Measurements from ENCODE around the gene S1PR1. TPM values are rescaled to one million over a fixed set of nuclear protein-coding genes. Genes with fewer than 3 reads are reported as not detected.
"Not testable (repeated sequence)": the region's sequence is repeated elsewhere in the genome, so short reads cannot be mapped to it uniquely, and the experiment has no call there.

Gene S1PR1
- polyA plus RNA-seq, 6 donors from 2014 or later, result 102 to 159 (median 133) TPM

DNA sequence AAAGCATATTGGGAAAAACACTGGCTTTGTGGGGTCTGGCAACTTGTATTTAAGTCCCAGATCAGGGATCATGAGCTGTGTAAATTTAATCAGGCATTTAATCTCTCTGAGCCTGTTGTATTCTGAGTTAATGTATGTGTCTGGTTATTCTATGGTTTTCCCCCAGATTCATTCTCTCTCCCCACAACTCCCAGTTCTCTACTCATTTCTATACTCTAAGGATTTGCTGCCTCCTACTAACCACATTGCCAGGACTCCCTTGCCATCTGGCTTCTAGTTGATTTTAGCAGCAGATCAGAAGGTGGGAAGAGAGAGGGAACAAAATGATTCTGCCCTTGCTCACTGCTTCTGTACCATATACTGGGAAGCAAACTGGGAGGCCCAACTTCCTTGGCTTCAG, 31.4 kb upstream of the S1PR1 start:
- H3K9me3 Mint-ChIP-seq, result no peaks in the 10 kb centered on the region
- no peaks in the 10 kb centered on the region for H3K4me1 Mint-ChIP-seq
- no peaks in the 10 kb centered on the region for H3K36me3 Mint-ChIP-seq
- no peak overlapping the region for H3K27ac Mint-ChIP-seq
- no peak for ATAC-seq (ENCODE audit: low read depth in 2 of 2)
- H3K27me3 Mint-ChIP-seq, result no peaks in the 10 kb centered on the region
- no peak overlapping the region for H3K4me3 Mint-ChIP-seq
- DNase-seq, result no peak

DNA sequence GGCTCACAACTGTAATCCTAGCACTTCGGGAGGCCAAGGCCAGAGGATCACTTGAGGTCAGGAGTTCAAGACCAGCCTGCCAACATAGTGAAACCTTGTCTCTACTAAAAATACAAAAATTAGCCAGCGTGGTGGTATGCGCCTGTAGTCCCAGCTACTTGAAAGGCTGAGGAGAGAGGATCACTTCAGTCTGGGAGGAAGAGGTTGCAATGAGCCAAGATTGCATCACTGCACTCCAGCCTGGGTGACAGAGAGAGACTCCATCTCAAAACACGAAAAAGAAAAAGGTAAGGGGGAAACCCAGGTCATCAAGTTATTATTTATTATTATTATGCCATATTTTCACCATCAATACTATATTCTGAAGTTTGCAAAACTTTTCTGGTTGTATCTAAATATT, 30.7 kb upstream of the S1PR1 start:
- not testable (repeated sequence) for DNase-seq; H3K9me3 Mint-ChIP-seq; H3K36me3 Mint-ChIP-seq; H3K4me1 Mint-ChIP-seq; H3K27me3 Mint-ChIP-seq; H3K4me3 Mint-ChIP-seq; ATAC-seq (ENCODE audit: low read depth in 2 of 2)
- H3K27ac Mint-ChIP-seq, result peak overlapping the region in 1 of 6 donors; percentile 10

DNA sequence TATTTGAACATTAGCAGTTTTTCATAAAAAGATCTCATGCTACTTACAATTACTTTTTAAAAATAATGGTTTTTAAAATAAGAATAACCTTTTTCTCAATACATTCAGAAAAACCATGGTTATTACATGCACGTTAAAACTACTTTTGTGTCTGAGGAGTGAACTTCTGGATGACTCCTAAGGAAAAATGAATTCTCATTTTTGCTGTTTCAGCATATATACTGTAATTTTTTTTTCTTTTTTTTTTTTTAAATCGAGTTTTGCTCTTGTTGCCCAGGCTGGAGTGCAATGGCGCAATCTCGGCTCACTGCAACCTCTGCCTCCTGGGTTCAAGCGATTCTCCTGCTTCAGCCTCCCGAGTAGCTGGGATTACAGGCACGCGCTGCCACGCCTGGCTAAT, 29.5 kb upstream of the S1PR1 start:
- ATAC-seq (ENCODE audit: low read depth in 2 of 2); H3K4me3 Mint-ChIP-seq; H3K27me3 Mint-ChIP-seq; H3K9me3 Mint-ChIP-seq; H3K4me1 Mint-ChIP-seq; H3K36me3 Mint-ChIP-seq; DNase-seq; H3K27ac Mint-ChIP-seq: not testable (repeated sequence)

DNA sequence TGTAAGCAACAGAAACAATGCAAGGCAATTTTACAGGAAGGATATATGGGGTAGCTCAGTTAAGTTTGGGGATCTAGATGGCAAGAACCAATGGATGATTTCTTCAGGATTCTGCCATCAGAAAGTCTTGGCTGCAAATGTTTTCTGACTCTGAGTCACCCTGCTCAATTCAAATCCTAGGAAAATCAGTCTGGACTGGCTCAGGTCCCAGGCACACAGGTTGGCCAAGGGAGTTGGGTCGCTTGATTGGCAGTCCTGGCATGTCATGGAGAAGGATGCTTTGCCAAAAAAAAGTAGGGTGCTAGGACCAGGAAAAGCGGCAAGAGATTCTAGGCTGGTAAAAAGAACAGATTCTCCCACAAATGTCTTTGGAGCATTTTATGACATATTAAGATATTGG, 28.9 kb upstream of the S1PR1 start:
- Mint-ChIP-seq H3K9me3 (no peaks in the 10 kb centered on the region), H3K4me3 (no peak overlapping the region), H3K4me1 (no peaks in the 10 kb centered on the region), H3K36me3 (no peaks in the 10 kb centered on the region), H3K27me3 (no peaks in the 10 kb centered on the region), H3K27ac (no peak overlapping the region)
- no peak for ATAC-seq (ENCODE audit: low read depth in 2 of 2)
- no peak for DNase-seq

DNA sequence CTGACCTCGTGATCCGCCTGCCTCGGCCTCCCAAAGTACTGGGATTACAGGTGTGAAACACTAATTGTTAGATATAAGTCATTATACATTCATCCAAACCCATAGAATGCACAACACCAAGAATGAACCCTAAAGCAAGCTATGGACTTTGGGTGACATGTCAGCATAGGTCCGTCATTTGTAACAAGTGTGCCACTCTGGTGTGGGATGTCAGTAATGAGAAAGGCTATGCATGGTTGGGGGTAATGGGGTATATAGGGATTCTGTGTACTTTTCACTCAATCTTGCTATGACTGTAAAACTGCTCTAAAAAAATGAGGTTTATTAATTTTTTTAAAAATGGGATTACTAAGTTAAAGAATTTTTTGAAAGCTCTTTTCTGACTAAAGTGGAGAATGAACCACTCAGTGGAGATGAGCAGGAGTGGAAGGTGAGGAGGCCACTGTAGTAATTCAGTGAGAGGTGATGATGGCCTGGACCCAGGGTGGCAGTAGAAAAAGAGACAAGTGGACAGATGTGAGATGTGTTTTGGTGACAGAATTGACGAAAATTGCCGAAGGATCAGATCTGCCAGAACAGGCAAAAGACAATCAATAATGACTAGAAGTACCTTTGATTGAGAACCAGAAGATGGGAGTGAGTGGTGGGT, 21.3 kb upstream of the S1PR1 start:
- Mint-ChIP-seq H3K4me1 (no peaks in the 10 kb centered on the region), H3K4me3 (no peak overlapping the region), H3K9me3 (no peaks in the 10 kb centered on the region), H3K27me3 (no peaks in the 10 kb centered on the region), H3K36me3 (no peaks in the 10 kb centered on the region), H3K27ac (peak overlapping the region in 2 of 6 donors; percentile 2 to 7)
- DNase-seq (no peak), ATAC-seq (ENCODE audit: low read depth in 2 of 2) (no peak)

DNA sequence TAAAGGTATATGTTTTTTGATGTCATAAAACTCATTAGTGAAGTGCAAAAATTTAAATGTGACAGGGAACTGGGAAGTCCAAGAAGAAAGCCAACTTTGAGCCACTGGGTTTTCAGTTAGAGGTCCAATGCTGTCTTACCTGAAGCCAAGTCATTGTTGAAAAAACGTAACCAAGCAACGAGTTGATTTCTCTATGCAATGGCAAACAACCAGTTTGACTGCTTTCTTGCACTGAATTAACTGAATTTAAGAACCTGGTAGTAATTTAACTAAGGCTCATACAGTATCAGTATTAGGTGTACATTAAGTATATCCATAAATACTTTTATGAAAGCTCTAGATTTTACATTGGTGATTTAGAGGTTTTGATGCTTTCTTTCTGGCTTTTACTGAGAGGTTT, 20.2 kb upstream of the S1PR1 start:
- Mint-ChIP-seq H3K4me1 (peaks cover 10% of the 10 kb centered on the region in 3 donors), H3K27ac (no peak overlapping the region), H3K9me3 (no peaks in the 10 kb centered on the region), H3K4me3 (no peak overlapping the region), H3K36me3 (no peaks in the 10 kb centered on the region), H3K27me3 (no peaks in the 10 kb centered on the region)
- ATAC-seq (ENCODE audit: low read depth in 2 of 2) (no peak), DNase-seq (no peak)

DNA sequence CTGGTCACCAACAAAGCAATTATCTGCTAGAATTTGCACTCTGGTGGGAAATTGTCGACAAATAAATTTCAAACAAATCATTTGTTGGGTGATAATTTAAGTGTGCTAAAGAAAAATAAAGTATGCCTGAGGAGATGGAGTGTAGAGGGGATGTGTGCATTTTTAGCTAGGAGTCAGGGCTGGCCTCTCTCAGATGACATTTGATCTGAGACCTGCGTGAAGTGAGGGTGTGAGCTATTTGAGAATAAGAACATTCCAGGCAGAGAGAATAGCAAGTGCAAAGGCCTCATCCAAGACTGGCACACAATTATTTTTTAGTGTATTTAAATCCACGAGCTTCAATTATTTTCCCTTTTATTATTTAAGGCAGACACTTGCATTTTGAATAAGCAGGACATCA, 19.7 kb upstream of the S1PR1 start:
- peaks cover 15 to 16% (median 16%) of the 10 kb centered on the region in 3 donors for H3K4me1 Mint-ChIP-seq
- no peaks in the 10 kb centered on the region for H3K36me3 Mint-ChIP-seq
- no peak overlapping the region for H3K4me3 Mint-ChIP-seq
- H3K27ac Mint-ChIP-seq, result peak overlapping the region in 1 of 6 donors; percentile 10
- H3K27me3 Mint-ChIP-seq, result no peaks in the 10 kb centered on the region
- ATAC-seq (ENCODE audit: low read depth in 2 of 2) (no peak), DNase-seq (no peak)
- no peaks in the 10 kb centered on the region for H3K9me3 Mint-ChIP-seq

DNA sequence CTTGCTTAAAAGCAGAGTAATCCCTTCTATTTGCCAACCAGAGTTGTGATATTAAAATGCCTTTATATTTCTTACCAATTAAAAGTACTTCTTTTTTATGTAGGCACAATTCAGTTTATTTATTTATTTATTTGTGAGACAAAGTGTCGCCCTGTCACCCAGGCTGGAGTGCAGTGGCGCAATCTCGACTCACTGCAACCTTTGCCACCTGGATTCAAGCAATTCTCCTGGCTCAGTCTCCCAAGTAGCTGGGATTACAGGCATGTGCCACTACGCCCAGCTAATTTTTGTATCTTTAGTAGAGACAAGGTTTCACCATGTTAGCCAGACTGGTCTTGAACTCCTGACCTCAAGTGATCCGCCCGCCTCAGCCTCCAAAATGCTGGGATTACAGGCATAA, 17.9 kb upstream of the S1PR1 start:
- H3K4me3 Mint-ChIP-seq; H3K27me3 Mint-ChIP-seq; ATAC-seq (ENCODE audit: low read depth in 2 of 2); H3K36me3 Mint-ChIP-seq; H3K9me3 Mint-ChIP-seq; DNase-seq: not testable (repeated sequence)
- Mint-ChIP-seq H3K4me1 (peaks cover 21 to 26% (median 25%) of the 10 kb centered on the region in 3 donors), H3K27ac (peak overlapping the region in 1 of 6 donors; percentile 24)

DNA sequence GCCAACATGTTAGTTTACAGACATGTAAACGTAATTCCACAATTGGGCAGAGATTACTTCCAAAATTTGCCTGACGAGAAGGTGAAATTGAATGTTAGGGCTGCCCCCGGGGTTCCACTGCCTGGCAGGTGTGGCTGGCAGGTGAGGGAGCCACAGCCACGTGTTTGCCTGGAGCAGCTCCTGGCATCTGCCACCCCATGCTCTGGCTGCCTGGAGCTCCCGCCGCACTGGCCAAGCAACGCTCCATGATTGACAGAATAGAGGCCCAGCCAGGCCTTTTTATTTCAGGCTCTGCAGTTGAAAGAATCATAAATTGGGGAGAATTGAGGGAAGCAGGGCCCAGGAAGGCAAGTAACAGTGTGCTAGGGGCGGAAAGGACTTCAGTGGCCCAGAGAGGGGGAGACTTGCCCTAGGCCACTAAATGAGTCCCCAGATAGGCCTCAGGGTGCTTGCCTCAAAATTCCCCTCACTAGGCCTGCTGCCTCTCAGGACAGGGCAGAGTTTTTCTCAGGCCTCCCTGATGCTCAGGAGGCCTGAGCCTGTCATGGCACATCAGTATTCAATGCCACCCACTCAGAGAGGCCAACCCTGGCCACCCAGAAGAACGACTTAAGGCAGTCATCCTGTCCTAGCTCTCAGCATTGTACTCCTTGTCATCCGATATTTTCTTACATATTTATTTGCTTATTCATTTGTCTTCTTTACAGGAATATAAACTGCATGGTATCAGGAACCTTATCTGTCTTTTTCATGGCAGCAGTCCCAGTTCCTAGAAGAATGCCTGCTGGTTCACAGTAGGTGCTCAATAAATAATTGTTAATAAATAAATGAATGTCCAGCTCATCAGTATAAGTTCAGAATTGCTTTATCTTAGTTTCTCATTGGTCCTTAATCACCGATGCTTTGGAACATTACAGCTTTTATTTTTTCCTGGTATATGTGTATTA, 16.6 kb upstream of the S1PR1 start:
- Mint-ChIP-seq H3K27ac (peak overlapping the region in 4 of 6 donors; percentile 35 to 89 (median 62)), H3K27me3 (no peaks in the 10 kb centered on the region), H3K9me3 (no peaks in the 10 kb centered on the region), H3K4me3 (no peak overlapping the region), H3K36me3 (no peaks in the 10 kb centered on the region), H3K4me1 (peaks cover 21 to 27% (median 25%) of the 10 kb centered on the region in 3 donors)
- DNase-seq (no peak), ATAC-seq (ENCODE audit: low read depth in 2 of 2) (no peak)

DNA sequence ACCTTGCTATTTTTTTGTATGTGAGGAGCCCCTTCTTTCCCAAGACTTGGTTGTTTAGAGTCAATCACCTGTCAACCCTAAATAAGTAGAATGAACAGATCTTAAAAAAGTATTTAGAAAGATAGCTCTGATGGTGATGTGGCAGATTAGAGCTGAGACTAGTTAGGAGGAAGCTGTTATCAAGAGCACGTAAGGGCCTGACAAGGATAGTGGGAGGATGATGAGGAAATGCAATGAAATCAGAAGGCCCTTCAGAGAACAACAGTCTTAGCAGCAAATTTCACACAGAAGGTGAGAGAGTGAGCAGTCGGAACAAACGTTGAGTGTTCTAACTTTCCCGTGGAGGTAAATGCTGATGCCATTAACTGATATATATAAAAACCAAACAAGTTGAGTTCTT, 15.9 kb upstream of the S1PR1 start:
- Mint-ChIP-seq H3K36me3 (no peaks in the 10 kb centered on the region), H3K4me1 (peaks cover 21 to 27% (median 25%) of the 10 kb centered on the region in 3 donors), H3K27ac (peak overlapping the region in 3 of 6 donors; percentile 1 to 89 (median 60)), H3K9me3 (no peaks in the 10 kb centered on the region), H3K4me3 (peak overlapping the region in 1 of 8 donors; percentile 39), H3K27me3 (no peaks in the 10 kb centered on the region)
- ATAC-seq (ENCODE audit: low read depth in 2 of 2) (no peak), DNase-seq (no peak)

DNA sequence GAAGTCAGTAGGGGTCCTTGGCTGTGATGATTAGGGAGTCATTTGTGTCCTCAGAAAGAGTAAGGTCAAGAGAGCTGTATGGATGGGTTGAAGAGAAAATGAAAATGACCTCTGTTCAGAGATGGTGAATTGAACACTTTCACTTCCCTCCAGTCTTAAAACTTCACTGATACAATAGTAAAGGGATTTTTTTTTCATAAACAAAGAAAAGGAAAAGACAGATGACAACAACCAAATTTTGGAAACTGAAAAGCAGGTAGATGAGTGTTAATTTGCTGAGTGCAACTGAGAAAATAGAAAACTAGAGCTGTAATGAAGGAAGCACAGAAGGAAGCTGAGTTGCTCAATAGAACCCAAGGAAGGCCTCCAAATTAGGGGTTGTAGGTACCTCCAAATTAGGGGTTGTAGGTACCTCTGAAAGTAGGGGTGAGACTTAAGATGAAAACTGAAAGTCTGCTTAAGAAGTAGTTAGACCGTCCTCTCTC, 14.8 kb upstream of the S1PR1 start:
- Mint-ChIP-seq H3K9me3 (no peaks in the 10 kb centered on the region), H3K4me1 (peaks cover 21 to 27% (median 25%) of the 10 kb centered on the region in 3 donors), H3K36me3 (no peaks in the 10 kb centered on the region), H3K4me3 (peak overlapping the region in 7 of 8 donors; percentile 15 to 73 (median 35)), H3K27me3 (no peaks in the 10 kb centered on the region), H3K27ac (peak overlapping the region; percentile 76 to 94 (median 92))
- peak; percentile 50 for DNase-seq
- ATAC-seq (ENCODE audit: low read depth in 2 of 2), result peak; percentile 96 to 97

DNA sequence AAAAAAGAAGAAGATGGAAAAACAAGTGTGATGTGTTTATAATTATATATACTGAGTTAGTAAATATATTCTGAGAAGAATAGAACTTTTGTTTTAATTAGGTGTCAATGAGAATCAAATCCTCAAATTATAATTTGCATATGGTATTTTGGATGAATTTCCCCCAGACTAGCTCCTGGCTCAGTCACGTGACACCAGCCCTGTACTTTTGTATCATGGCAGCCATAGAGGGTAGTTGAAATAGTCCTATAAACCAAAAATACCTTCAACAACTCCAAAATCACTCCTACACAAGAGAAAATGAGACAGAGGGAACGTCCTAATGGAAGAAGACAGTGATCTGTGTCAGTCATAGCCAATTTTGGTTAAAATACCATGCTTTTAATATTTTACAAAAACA, 9.0 kb upstream of the S1PR1 start:
- H3K4me1 Mint-ChIP-seq, result peaks cover 12 to 30% (median 12%) of the 10 kb centered on the region in 3 donors
- ATAC-seq (ENCODE audit: low read depth in 2 of 2), result no peak
- H3K36me3 Mint-ChIP-seq, result no peaks in the 10 kb centered on the region
- no peak for DNase-seq
- H3K9me3 Mint-ChIP-seq, result peaks cover 0 to 4% (median 0%) of the 10 kb centered on the region in 7 donors
- no peak overlapping the region for H3K4me3 Mint-ChIP-seq
- H3K27ac Mint-ChIP-seq, result no peak overlapping the region
- no peaks in the 10 kb centered on the region for H3K27me3 Mint-ChIP-seq

DNA sequence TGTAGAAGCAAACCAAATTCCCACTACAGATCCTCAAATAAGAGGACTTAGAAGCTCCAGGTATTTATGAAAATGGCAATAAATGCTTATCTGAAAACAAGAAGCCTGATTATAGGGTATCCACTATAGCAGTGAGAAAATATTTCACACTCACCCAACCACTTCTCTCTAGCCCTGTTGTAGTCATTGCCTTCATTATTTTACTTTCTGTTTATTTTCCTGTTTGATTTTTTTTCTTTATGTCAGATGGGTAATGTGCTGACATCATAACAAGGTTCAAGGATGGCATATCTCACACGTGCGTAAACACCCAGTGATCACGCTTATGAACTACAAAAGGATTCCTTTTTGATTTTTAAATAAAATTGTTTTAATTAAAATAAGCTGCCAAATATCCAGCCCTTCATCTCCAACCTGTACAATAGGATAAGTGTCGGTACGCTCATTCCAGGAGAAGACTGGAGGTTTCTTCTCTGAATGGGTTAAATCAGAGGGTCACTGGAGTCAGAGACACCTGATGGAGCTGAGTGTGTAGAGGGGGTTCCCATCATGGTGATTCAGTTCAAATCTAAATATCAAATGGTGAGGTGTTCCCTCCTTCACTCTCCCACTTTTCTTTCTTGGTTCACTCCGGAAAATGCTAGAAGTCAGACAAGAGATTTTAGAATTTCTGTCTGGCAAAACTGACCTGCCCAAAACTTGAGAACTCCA, 8.2 kb upstream of the S1PR1 start:
- Mint-ChIP-seq H3K4me3 (no peak overlapping the region), H3K4me1 (peaks cover 19 to 38% (median 20%) of the 10 kb centered on the region in 3 donors), H3K27ac (peak overlapping the region in 1 of 6 donors; percentile 12), H3K27me3 (no peaks in the 10 kb centered on the region), H3K36me3 (no peaks in the 10 kb centered on the region), H3K9me3 (peaks cover 0 to 4% (median 0%) of the 10 kb centered on the region in 7 donors)
- no peak for ATAC-seq (ENCODE audit: low read depth in 2 of 2)
- no peak for DNase-seq
